Natural killer cell treated with Interleukin-12 subunit alpha and Interleukin-12 subunit beta and Interleukin-15 and Interleukin-18, amount 100 ng/mL, for 72 hours (primary cell): ENCODE data around the gene TRIM47. TPM values are rescaled to one million over a fixed set of nuclear protein-coding genes. Genes with fewer than 3 reads are reported as not detected.
"Not testable (repeated sequence)": the region's sequence is repeated elsewhere in the genome, so short reads cannot be mapped to it uniquely, and the experiment has no call there.

Experiments used
- ATAC-seq, 2 donors: fragments of 150-1000 bp; cut with Tn5 transposase in 1 of 2; sonication (Bioruptor Pico), chemical (Tn5 transposase) in 1 of 2; 2 replicates each; pipeline ENCODE4 v1.10.0; 2021
- DNase-seq: peaks from one replicate; pipeline ENCODE4 v3.0.0; 2022; ENCODE audit warnings: low spot score
- H3K27ac Mint-ChIP-seq, 2 donors: 1 replicate in 1 of 2; 2 replicates in 1 of 2; pipeline ENCODE4 v1.8.0; 2022; ENCODE audit warnings: mixed read lengths in 2 of 2, mild to moderate bottlenecking in 1 of 2, moderate library complexity in 1 of 2
- H3K27me3 Mint-ChIP-seq, 2 donors: 1 replicate in 1 of 2; 2 replicates in 1 of 2; pipeline ENCODE4 v1.8.0; 2022; ENCODE audit warnings: mixed read lengths in 2 of 2
- H3K36me3 Mint-ChIP-seq: one replicate; pipeline ENCODE4 v1.8.0; 2022; ENCODE audit warnings: mixed read lengths
- H3K4me1 Mint-ChIP-seq, 2 donors: 1 replicate in 1 of 2; 2 replicates in 1 of 2; pipeline ENCODE4 v1.8.0; 2022; ENCODE audit warnings: low read depth in 2 of 2, mixed read lengths in 2 of 2, mild to moderate bottlenecking in 1 of 2
- H3K4me3 Mint-ChIP-seq: one replicate; pipeline ENCODE4 v1.8.0; 2022; ENCODE audit warnings: mixed read lengths
- H3K9me3 Mint-ChIP-seq: 2 replicates; pipeline ENCODE4 v1.8.0; 2022; ENCODE audit warnings: mixed read lengths
- total RNA-seq, 2 donors: library from RNA; stranded (reverse); gene quantifications; one replicate each; pipeline ENCODE4 v1.2.3, GENCODE V29; 2022

Gene TRIM47
- total RNA-seq, 2 donors from 2014 or later: 1.6 to 2.1 TPM

- not testable (repeated sequence) for DNase-seq, H3K4me3 Mint-ChIP-seq, H3K27me3 Mint-ChIP-seq, H3K36me3 Mint-ChIP-seq, ATAC-seq, H3K9me3 Mint-ChIP-seq
- H3K4me1 Mint-ChIP-seq: peaks cover 19 to 27% of the 10 kb centered on the region in 2 donors
- H3K27ac Mint-ChIP-seq: peak overlapping the region; percentile 68 to 90
Observed at GRCh38 chr17:75859358-75859757, 19.0 kb downstream of the TRIM47 start.

- H3K36me3 Mint-ChIP-seq: no peaks in the 10 kb centered on the region
- peak in 1 of 2 donors; percentile 37 for ATAC-seq
- H3K27me3 Mint-ChIP-seq: no peaks in the 10 kb centered on the region
- no peak overlapping the region for H3K4me3 Mint-ChIP-seq
- H3K9me3 Mint-ChIP-seq: no peaks in the 10 kb centered on the region
- H3K4me1 Mint-ChIP-seq: peaks cover 14 to 31% of the 10 kb centered on the region in 2 donors
- no peak overlapping the region for H3K27ac Mint-ChIP-seq
- DNase-seq: no peak
Observed at GRCh38 chr17:75856062-75856756, 22.2 kb downstream of the TRIM47 start.

GRCh38 chr17:75855310-75856061 is 22.9 kb downstream of the TRIM47 start, which contains the start of gene WBP2:
TSS of gene WBP2 (minus strand) at chr17:75855335. CDS start at chr17:75855297, 38 bp downstream.
- DNase-seq (peak; percentile 99), ATAC-seq (peak; percentile 94 to 97)
- Mint-ChIP-seq H3K27me3 (no peaks in the 10 kb centered on the region), H3K27ac (no peak within 1 kb of the TSS), H3K4me1 (peaks cover 14 to 31% of the 10 kb centered on the region in 2 donors), H3K36me3 (no peaks in the 10 kb centered on the region), H3K9me3 (no peaks in the 10 kb centered on the region), H3K4me3 (no peak within 1 kb of the TSS)

- Mint-ChIP-seq H3K27ac (no peak overlapping the region), H3K9me3 (no peaks in the 10 kb centered on the region), H3K4me3 (no peak overlapping the region), H3K36me3 (no peaks in the 10 kb centered on the region), H3K27me3 (no peaks in the 10 kb centered on the region), H3K4me1 (peaks cover 14 to 31% of the 10 kb centered on the region in 2 donors)
- ATAC-seq: peak in 1 of 2 donors; percentile 2
- DNase-seq: no peak
Observed at GRCh38 chr17:75854881-75855309, 23.5 kb downstream of the TRIM47 start.

GRCh38 chr17:75854101-75854748 is 24.2 kb downstream of the TRIM47 start:
- no peaks in the 10 kb centered on the region for H3K27me3 Mint-ChIP-seq
- no peaks in the 10 kb centered on the region for H3K9me3 Mint-ChIP-seq

GRCh38 chr17:75853433-75853832 is 24.9 kb downstream of the TRIM47 start:
- no peak for DNase-seq
- Mint-ChIP-seq H3K36me3 (no peaks in the 10 kb centered on the region), H3K27ac (peak overlapping the region in 1 of 2 donors; percentile 54), H3K9me3 (no peaks in the 10 kb centered on the region), H3K4me3 (peak overlapping the region; percentile 61), H3K4me1 (peaks cover 14 to 21% of the 10 kb centered on the region in 2 donors), H3K27me3 (no peaks in the 10 kb centered on the region)
- ATAC-seq: no peak

More at GRCh38 chr17:75854101-75854748, 24.2 kb downstream of the TRIM47 start:
- DNase-seq (no peak), ATAC-seq (no peak)
- no peak overlapping the region for H3K4me3 Mint-ChIP-seq
- no peaks in the 10 kb centered on the region for H3K36me3 Mint-ChIP-seq
- H3K27ac Mint-ChIP-seq: no peak overlapping the region
- H3K4me1 Mint-ChIP-seq: peaks cover 14 to 29% of the 10 kb centered on the region in 2 donors

GRCh38 chr17:75851693-75851991 is 26.7 kb downstream of the TRIM47 start:
- peaks cover 13 to 17% of the 10 kb centered on the region in 2 donors for H3K4me1 Mint-ChIP-seq
- not testable (repeated sequence) for H3K27me3 Mint-ChIP-seq, H3K9me3 Mint-ChIP-seq, ATAC-seq, H3K4me3 Mint-ChIP-seq, DNase-seq, H3K36me3 Mint-ChIP-seq, H3K27ac Mint-ChIP-seq

GRCh38 chr17:75850928-75851692 is 27.3 kb downstream of the TRIM47 start:
- no peak for ATAC-seq
- H3K36me3 Mint-ChIP-seq: no peaks in the 10 kb centered on the region
- DNase-seq: no peak
- H3K4me1 Mint-ChIP-seq: peaks cover 7 to 12% of the 10 kb centered on the region in 2 donors
- no peaks in the 10 kb centered on the region for H3K27me3 Mint-ChIP-seq
- no peaks in the 10 kb centered on the region for H3K9me3 Mint-ChIP-seq
- no peak overlapping the region for H3K4me3 Mint-ChIP-seq
- no peak overlapping the region for H3K27ac Mint-ChIP-seq

- Mint-ChIP-seq H3K27ac (no peak overlapping the region), H3K4me3 (no peak overlapping the region), H3K9me3 (no peaks in the 10 kb centered on the region), H3K4me1 (peaks cover 12 to 17% of the 10 kb centered on the region in 2 donors), H3K27me3 (no peaks in the 10 kb centered on the region), H3K36me3 (no peaks in the 10 kb centered on the region)
- ATAC-seq (no peak), DNase-seq (no peak)
Observed at GRCh38 chr17:75849724-75850123, 28.7 kb downstream of the TRIM47 start.

GRCh38 chr17:75849279-75849646 is 29.1 kb downstream of the TRIM47 start:
- no peaks in the 10 kb centered on the region for H3K9me3 Mint-ChIP-seq
- DNase-seq (no peak), ATAC-seq (no peak)
- H3K36me3 Mint-ChIP-seq: no peaks in the 10 kb centered on the region
- no peak overlapping the region for H3K27ac Mint-ChIP-seq
- H3K4me1 Mint-ChIP-seq: peaks cover 8 to 15% of the 10 kb centered on the region in 2 donors
- no peaks in the 10 kb centered on the region for H3K27me3 Mint-ChIP-seq
- no peak overlapping the region for H3K4me3 Mint-ChIP-seq

- Mint-ChIP-seq H3K27me3 (no peaks in the 10 kb centered on the region), H3K4me3 (no peak overlapping the region), H3K36me3 (no peaks in the 10 kb centered on the region), H3K27ac (no peak overlapping the region), H3K4me1 (peaks cover 6 to 15% of the 10 kb centered on the region in 2 donors), H3K9me3 (no peaks in the 10 kb centered on the region)
- ATAC-seq (no peak), DNase-seq (no peak)
Observed at GRCh38 chr17:75848523-75849278, 29.7 kb downstream of the TRIM47 start.

GRCh38 chr17:75847614-75848522 is 30.5 kb downstream of the TRIM47 start:
- no peaks in the 10 kb centered on the region for H3K9me3 Mint-ChIP-seq
- peaks cover 6 to 10% of the 10 kb centered on the region in 2 donors for H3K4me1 Mint-ChIP-seq
- no peaks in the 10 kb centered on the region for H3K27me3 Mint-ChIP-seq
- DNase-seq: no peak
- no peaks in the 10 kb centered on the region for H3K36me3 Mint-ChIP-seq
- H3K4me3 Mint-ChIP-seq: no peak overlapping the region
- no peak for ATAC-seq
- H3K27ac Mint-ChIP-seq: no peak overlapping the region
